Muscle layer of colon (tissue), 2 donors: Measurements from ENCODE around the gene CCDC88C.
"Not testable (repeated sequence)": the region's sequence is repeated elsewhere in the genome, so short reads cannot be mapped to it uniquely, and the experiment has no call there.

Experiments used
- H3K27ac ChIP-seq: one replicate; pipeline ENCODE4 v1.7.0; 2013; ENCODE audit warnings: low read depth, mild to moderate bottlenecking, low read length, moderate library complexity
- H3K27me3 ChIP-seq, 2 donors: one replicate each; pipeline ENCODE4 v1.7.0; 2013; ENCODE audit warnings: low read length in 2 of 2, mild to moderate bottlenecking in 2 of 2; ENCODE audit not compliant: insufficient read depth in 2 of 2, control insufficient read depth in 1 of 2
- H3K36me3 ChIP-seq: one replicate; pipeline ENCODE4 v1.7.0; 2013; ENCODE audit warnings: mild to moderate bottlenecking, low read length; ENCODE audit not compliant: insufficient read depth
- H3K4me1 ChIP-seq: one replicate; pipeline ENCODE4 v1.7.0; 2013; ENCODE audit warnings: mild to moderate bottlenecking, low read length; ENCODE audit not compliant: insufficient read depth
- H3K4me3 ChIP-seq, 2 donors: one replicate each; pipeline ENCODE4 v1.7.0; 2013; ENCODE audit warnings: low read length in 2 of 2, low read depth in 1 of 2, mild to moderate bottlenecking in 1 of 2, moderate library complexity in 1 of 2
- H3K9ac ChIP-seq: one replicate; pipeline ENCODE4 v1.7.0; 2013; ENCODE audit warnings: low read length
- H3K9me3 ChIP-seq: one replicate; pipeline ENCODE4 v1.7.0; 2013; ENCODE audit warnings: mild to moderate bottlenecking, low read length
- donor health status: abdominal sarcoma.
- donor health status: Adenocarcinoma of cecum.

The CCDC88C gene

DNA sequence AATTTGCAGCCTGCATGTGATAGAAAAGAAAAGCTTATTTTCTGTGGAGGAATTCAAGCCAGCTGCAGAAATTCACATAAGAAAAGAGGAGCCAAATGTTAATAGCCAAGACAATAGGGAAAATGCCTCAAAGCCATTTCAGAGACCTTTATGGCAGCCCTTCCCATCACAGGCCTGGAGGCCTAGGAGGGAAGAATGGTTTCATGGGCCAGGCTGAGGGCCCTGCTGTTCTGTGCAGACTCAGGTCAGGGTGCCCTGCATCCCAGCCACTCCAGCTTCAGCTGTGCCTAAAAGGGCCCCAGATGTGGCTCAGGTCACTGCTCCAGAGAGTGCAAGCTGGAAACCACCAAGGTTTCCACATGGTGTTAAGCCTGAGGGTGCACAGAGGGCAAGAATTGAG lies 21.2 kb upstream of the CCDC88C start:
- H3K27ac ChIP-seq: no peak overlapping the region

DNA sequence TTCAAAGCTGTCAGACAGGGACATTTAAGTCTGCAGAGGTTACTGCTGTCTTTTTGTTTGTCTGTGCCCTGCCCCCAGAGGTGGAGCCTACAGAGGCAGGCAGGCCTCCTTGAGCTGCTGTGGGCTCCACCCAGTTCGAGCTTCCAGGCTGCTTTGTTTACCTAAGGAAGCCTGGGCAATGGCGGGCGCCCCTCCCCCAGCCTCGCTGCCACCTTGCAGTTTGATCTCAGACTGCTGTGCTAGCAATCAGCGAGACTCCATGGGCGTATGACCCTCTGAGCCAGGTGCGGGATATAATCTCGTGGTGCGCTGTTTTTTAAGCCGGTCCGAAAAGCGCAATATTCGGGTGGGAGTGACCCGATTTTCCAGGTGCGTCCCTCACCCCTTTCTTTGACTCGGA lies 18.6 kb upstream of the CCDC88C start:
- H3K9me3 ChIP-seq, H3K4me1 ChIP-seq, H3K27me3 ChIP-seq, H3K4me3 ChIP-seq, H3K36me3 ChIP-seq, H3K27ac ChIP-seq, H3K9ac ChIP-seq: not testable (repeated sequence)

More for the DNA sequence above, 21.2 kb upstream of the CCDC88C start:
- no peaks in the 10 kb centered on the region for H3K27me3 ChIP-seq
- no peaks in the 10 kb centered on the region for H3K9me3 ChIP-seq
- no peak overlapping the region for H3K9ac ChIP-seq
- no peak overlapping the region for H3K4me3 ChIP-seq
- H3K36me3 ChIP-seq: no peaks in the 10 kb centered on the region
- no peaks in the 10 kb centered on the region for H3K4me1 ChIP-seq

GRCh38 chr14:91429385-91429784 lies 11.8 kb upstream of the CCDC88C start:
- H3K9ac ChIP-seq: no peak overlapping the region
- no peaks in the 10 kb centered on the region for H3K9me3 ChIP-seq
- H3K27me3 ChIP-seq: no peaks in the 10 kb centered on the region
- no peaks in the 10 kb centered on the region for H3K4me1 ChIP-seq
- no peak overlapping the region for H3K27ac ChIP-seq
- no peak overlapping the region for H3K4me3 ChIP-seq
- no peaks in the 10 kb centered on the region for H3K36me3 ChIP-seq

DNA sequence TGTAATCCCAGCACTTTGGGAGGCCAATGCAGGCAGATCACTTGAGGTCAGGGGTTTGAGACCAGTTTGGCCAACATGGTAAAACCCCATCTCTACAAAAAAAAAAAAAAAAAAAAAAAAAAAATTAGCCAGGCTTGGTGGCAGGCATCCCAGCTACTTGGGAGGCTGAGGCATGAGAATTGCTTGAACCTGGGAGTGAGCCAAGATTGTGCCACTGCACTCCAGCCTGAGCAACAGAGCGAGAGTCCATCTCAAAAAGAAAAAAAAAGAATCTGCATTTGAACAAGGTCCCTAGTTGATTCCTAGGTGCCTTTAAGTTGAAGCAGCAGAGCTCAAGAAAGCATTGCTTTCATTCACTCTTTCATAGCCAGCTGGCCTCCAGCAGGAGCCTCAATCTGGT lies 11.3 kb upstream of the CCDC88C start:
- not testable (repeated sequence) for H3K4me1 ChIP-seq, H3K4me3 ChIP-seq, H3K9ac ChIP-seq, H3K27ac ChIP-seq, H3K9me3 ChIP-seq, H3K27me3 ChIP-seq, H3K36me3 ChIP-seq

GRCh38 chr14:91425531-91425944 lies 7.9 kb upstream of the CCDC88C start:
- not testable (repeated sequence) for H3K4me3 ChIP-seq, H3K9me3 ChIP-seq, H3K4me1 ChIP-seq, H3K36me3 ChIP-seq, H3K9ac ChIP-seq, H3K27me3 ChIP-seq, H3K27ac ChIP-seq

DNA sequence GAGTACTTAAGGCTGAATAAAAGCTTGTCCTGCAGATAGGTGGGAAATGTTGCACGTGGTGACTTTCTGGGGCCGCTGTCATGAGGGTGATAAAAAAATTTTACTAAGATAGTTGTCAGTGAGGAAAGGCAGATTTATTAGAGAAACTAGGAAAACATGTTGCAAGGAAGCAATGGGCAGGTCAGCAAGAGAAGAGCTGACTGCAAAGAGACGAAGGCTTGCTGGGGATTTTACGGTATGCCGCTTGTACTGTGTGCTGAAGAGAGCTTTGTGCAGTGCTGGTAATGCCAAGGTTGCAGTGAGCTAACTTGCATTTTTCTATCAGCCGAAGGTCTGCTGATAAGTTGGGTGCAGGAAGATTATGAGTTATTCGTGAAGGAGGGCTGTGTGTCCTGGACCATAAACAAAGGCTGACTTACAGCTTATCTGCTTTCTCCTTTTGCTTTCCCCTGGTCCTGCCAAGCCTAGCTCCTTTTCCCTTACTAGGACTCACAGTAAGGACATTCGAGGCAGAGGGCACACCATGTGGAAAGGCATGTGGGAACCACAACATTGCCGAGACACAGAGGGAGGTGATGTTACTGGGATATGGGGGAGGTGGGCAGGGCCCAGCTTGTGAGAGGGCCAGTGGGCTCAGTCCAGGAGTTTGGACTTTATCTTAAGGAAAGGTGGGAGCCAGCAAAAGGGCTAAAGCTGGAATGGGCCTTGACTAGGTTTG lies 7.4 kb upstream of the CCDC88C start:
- no peak overlapping the region for H3K27ac ChIP-seq
- H3K4me3 ChIP-seq: no peak overlapping the region
- no peaks in the 10 kb centered on the region for H3K36me3 ChIP-seq
- no peak overlapping the region for H3K9ac ChIP-seq
- no peaks in the 10 kb centered on the region for H3K27me3 ChIP-seq
- no peaks in the 10 kb centered on the region for H3K9me3 ChIP-seq
- no peaks in the 10 kb centered on the region for H3K4me1 ChIP-seq

DNA sequence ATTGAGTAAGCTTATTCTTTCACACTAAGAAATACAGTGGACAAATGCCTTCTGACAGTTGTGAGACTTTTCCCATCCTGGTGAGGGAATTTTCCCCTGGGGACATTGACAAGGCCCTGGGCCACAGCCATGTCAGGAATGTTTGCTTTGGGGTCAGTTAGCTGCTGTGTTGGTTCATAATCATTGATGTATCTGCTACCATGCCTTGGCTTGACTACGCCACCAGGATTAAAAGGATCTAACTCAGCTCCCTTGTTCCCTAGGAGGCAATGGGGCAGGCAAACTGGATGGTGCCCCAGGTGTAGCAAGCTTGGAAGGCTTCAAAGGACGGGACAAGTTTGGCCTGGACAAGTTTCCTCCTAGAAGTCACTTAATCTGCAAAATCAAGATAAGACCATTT lies 3.1 kb upstream of the CCDC88C start:
- Histone ChIP-seq H3K9me3 (no peaks in the 10 kb centered on the region), H3K27ac (no peak overlapping the region), H3K4me3 (no peak overlapping the region), H3K9ac (no peak overlapping the region), H3K27me3 (peaks cover 0 to 6% of the 10 kb centered on the region in 2 donors), H3K36me3 (no peaks in the 10 kb centered on the region), H3K4me1 (peaks cover 6% of the 10 kb centered on the region)

DNA sequence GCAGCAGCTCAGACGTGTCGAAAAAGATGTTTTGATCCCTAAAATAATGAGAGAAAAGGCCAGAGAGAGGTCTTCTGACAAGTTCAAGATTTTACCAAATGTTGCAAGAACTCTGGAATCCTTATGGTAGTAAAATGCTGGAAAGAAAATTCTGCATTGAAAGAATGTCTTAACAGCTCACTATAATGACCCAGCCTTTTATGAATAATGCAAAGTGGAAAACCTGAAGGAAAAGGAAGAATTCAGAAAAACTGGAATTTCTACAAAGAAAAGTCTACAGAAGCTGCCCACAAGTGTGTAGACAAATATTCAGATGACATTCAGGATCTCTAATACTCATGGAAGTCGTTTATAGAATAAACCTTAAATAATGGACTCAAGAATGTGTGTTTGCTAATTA lies 1.8 kb upstream of the CCDC88C start:
- H3K4me1 ChIP-seq: peaks cover 9% of the 10 kb centered on the region
- no peak overlapping the region for H3K9ac ChIP-seq
- H3K4me3 ChIP-seq: no peak overlapping the region
- H3K36me3 ChIP-seq: no peaks in the 10 kb centered on the region
- peaks cover 0 to 6% of the 10 kb centered on the region in 2 donors for H3K27me3 ChIP-seq
- H3K27ac ChIP-seq: no peak overlapping the region
- no peaks in the 10 kb centered on the region for H3K9me3 ChIP-seq

- Histone ChIP-seq H3K36me3 (no peaks in the 10 kb centered on the region), H3K4me3 (peak overlapping the region in 1 of 2 donors; percentile 58), H3K9me3 (no peaks in the 10 kb centered on the region), H3K4me1 (peaks cover 9% of the 10 kb centered on the region), H3K27ac (no peak overlapping the region), H3K9ac (no peak overlapping the region), H3K27me3 (peaks cover 0 to 6% of the 10 kb centered on the region in 2 donors)
Observed at GRCh38 chr14:91419044-91419397, 1.4 kb upstream of the CCDC88C start.

DNA sequence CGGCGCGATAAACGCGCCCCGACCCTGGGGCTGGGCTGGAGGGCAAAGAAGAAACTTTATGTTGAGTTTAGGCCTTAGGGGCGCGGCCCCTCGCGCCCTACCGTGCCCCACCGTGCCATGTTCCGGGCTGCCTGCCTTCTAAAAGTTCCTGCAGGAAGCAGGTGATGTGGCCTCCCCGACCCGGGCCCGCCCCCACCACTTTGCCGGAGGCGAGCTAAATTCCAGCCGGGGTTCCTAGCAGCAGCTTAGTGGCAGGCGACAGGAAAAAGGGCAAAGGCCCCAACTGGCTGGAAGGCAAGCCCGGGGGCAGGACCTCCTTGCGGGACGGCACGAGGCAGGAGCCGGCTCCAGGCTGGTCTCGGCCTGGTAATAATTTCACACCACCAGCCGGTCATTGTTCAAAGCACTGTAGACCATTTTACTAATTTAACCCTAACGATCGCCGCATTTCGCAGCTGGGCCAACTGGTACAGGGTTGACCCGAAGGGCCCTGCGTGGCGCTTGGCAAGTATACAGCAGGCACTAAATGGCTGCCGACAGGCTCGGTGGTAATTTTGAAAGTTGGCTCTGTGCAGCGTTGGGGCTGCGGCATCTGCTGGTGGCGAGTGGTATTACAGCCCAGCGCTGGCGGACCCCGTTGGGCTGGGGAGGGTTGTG lies 895 bp upstream of the CCDC88C start:
- Histone ChIP-seq H3K27me3 (peaks cover 0 to 6% of the 10 kb centered on the region in 2 donors), H3K4me1 (peaks cover 9% of the 10 kb centered on the region), H3K9ac (no peak overlapping the region), H3K9me3 (no peaks in the 10 kb centered on the region), H3K36me3 (no peaks in the 10 kb centered on the region), H3K27ac (no peak overlapping the region), H3K4me3 (peak overlapping the region; percentile 42 to 58)

- Histone ChIP-seq H3K9ac (no peak overlapping the region), H3K4me3 (peak overlapping the region; percentile 42 to 58), H3K9me3 (no peaks in the 10 kb centered on the region), H3K27me3 (peaks cover 0 to 6% of the 10 kb centered on the region in 2 donors), H3K27ac (no peak overlapping the region), H3K4me1 (peaks cover 9% of the 10 kb centered on the region), H3K36me3 (no peaks in the 10 kb centered on the region)
Observed at GRCh38 chr14:91417983-91418386, 365 bp upstream of the CCDC88C start.

- Histone ChIP-seq H3K9me3 (no peaks in the 10 kb centered on the region), H3K27ac (peak overlapping the region; percentile 17), H3K9ac (no peak overlapping the region), H3K4me1 (peaks cover 9% of the 10 kb centered on the region), H3K36me3 (no peaks in the 10 kb centered on the region), H3K4me3 (no peak overlapping the region), H3K27me3 (peaks cover 0 to 6% of the 10 kb centered on the region in 2 donors)
Observed at GRCh38 chr14:91416744-91417119, 888 bp downstream of the CCDC88C start.
